Neutrophil (primary cell): ENCODE results near the gene YES1.
"Not testable (repeated sequence)": the region's sequence is repeated elsewhere in the genome, so short reads cannot be mapped to it uniquely, and the experiment has no call there.

Source experiments
- H3K27ac ChIP-seq: fragments of 200-600 bp; sonication (generic); 2 replicates; pipeline ENCODE4 v1.5.1; 2016; ENCODE audit warnings: mild to moderate bottlenecking, moderate library complexity
- H3K27me3 ChIP-seq: fragments of 200-600 bp; sonication (generic); 2 replicates; pipeline ENCODE4 v1.6.0; 2016; ENCODE audit warnings: mild to moderate bottlenecking
- H3K36me3 ChIP-seq: fragments of 200-600 bp; sonication (generic); 2 replicates; pipeline ENCODE4 v1.5.1; 2017
- H3K4me1 ChIP-seq, 2 experiments: fragments of 200-600 bp in 1 of 2; sonication (generic) in 1 of 2; 1 replicate in 1 of 2; 2 replicates in 1 of 2; pipeline versions ENCODE4 v1.5.1 to v1.6.1; 2013 to 2016; ENCODE audit warnings: low read depth in 1 of 2, low read length in 1 of 2, mild to moderate bottlenecking in 1 of 2, moderate library complexity in 1 of 2; ENCODE audit not compliant: control insufficient read depth in 1 of 2, insufficient read depth in 1 of 2
- H3K4me3 ChIP-seq, 2 experiments: fragments of 200-600 bp in 1 of 2; sonication (generic) in 1 of 2; 1 replicate in 1 of 2; 2 replicates in 1 of 2; pipeline ENCODE4 v1.5.1; 2013 to 2016; ENCODE audit warnings: low read depth in 1 of 2, low read length in 1 of 2, mild to moderate bottlenecking in 1 of 2, moderate library complexity in 1 of 2
- H3K9me3 ChIP-seq: fragments of 200-600 bp; sonication (generic); 2 replicates; pipeline ENCODE4 v1.5.1; 2016
- TF ChIP-seq, protein P1 (sequence below): fragments of 200-600 bp; sonication (generic); IDR thresholded peaks from 2 replicates; pipeline ENCODE4 v1.5.1; 2016; ENCODE audit warnings: antibody characterized with exemption

YES1 gene

GRCh38 chr18:813172-814071 lies 1.4 kb upstream of the YES1 start:
- peaks cover 98% of the 10 kb centered on the region for H3K27me3 ChIP-seq
- no peaks in the 10 kb centered on the region for H3K36me3 ChIP-seq
- peak overlapping the region; percentile 33 to 47 for H3K4me3 ChIP-seq
- TF ChIP-seq, protein P1, sequence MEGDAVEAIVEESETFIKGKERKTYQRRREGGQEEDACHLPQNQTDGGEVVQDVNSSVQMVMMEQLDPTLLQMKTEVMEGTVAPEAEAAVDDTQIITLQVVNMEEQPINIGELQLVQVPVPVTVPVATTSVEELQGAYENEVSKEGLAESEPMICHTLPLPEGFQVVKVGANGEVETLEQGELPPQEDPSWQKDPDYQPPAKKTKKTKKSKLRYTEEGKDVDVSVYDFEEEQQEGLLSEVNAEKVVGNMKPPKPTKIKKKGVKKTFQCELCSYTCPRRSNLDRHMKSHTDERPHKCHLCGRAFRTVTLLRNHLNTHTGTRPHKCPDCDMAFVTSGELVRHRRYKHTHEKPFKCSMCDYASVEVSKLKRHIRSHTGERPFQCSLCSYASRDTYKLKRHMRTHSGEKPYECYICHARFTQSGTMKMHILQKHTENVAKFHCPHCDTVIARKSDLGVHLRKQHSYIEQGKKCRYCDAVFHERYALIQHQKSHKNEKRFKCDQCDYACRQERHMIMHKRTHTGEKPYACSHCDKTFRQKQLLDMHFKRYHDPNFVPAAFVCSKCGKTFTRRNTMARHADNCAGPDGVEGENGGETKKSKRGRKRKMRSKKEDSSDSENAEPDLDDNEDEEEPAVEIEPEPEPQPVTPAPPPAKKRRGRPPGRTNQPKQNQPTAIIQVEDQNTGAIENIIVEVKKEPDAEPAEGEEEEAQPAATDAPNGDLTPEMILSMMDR = no peak
- peaks cover 5% of the 10 kb centered on the region for H3K9me3 ChIP-seq
- H3K4me1 ChIP-seq = peaks cover 15 to 35% of the 10 kb centered on the region in 2 experiments
- H3K27ac ChIP-seq = peak overlapping the region; percentile 32

- TF ChIP-seq, protein P1 = no peak
- peaks cover 5% of the 10 kb centered on the region for H3K9me3 ChIP-seq
- peaks cover 15 to 35% of the 10 kb centered on the region in 2 experiments for H3K4me1 ChIP-seq
- peak overlapping the region; percentile 32 for H3K27ac ChIP-seq
- H3K27me3 ChIP-seq = peaks cover 98% of the 10 kb centered on the region
- no peaks in the 10 kb centered on the region for H3K36me3 ChIP-seq
- peak overlapping the region; percentile 33 to 47 for H3K4me3 ChIP-seq
Measured at GRCh38 chr18:812376-813171, 532 bp upstream of the YES1 start.

DNA sequence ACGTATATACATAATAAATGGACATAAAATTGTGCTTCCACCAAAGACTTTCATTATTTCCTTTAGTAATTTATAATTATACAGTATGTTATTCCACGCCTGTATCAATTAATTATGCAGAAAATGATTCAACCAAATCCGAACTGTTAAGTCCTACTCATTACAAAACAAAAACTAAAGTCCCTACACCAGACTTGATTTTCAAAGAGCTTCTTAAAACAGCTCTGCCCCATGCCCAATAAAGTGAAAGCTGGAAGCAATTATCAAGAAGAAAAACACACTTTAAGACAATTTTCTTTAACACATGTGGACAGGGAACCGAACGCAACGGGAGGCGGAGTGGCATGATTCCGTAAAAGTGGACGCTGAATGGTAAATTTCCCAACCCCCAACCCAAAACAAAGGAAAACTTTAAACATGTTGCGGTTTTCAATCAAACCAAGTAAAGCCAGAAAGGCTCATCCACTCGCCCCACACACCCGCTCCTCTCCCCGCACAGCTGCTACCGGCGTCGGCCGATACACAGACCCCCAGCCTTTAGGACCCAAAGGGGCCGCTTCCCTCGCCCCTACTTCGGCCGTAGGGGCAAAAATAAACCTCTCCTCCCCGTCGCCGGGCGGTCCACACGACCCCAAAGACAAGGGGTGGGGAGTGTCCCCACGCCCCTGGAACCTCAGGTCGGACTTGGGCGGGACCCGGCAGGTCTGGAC lies 705 bp downstream of the YES1 start:
- H3K36me3 ChIP-seq = no peaks in the 10 kb centered on the region
- TF ChIP-seq, protein P1 = no peak
- H3K27ac ChIP-seq = no peak overlapping the region
- H3K27me3 ChIP-seq = peaks cover 98% of the 10 kb centered on the region
- H3K4me1 ChIP-seq = peaks cover 15 to 35% of the 10 kb centered on the region in 2 experiments
- H3K4me3 ChIP-seq = peak overlapping the region; percentile 33 to 47
- H3K9me3 ChIP-seq = peaks cover 5% of the 10 kb centered on the region

GRCh38 chr18:809985-810642 lies 1.9 kb downstream of the YES1 start:
- Histone ChIP-seq H3K9me3 (peaks cover 5% of the 10 kb centered on the region), H3K36me3 (no peaks in the 10 kb centered on the region), H3K27ac (no peak overlapping the region), H3K4me3 (no peak overlapping the region), H3K27me3 (peaks cover 98% of the 10 kb centered on the region), H3K4me1 (peaks cover 15 to 35% of the 10 kb centered on the region in 2 experiments)
- TF ChIP-seq, protein P1 = no peak

DNA sequence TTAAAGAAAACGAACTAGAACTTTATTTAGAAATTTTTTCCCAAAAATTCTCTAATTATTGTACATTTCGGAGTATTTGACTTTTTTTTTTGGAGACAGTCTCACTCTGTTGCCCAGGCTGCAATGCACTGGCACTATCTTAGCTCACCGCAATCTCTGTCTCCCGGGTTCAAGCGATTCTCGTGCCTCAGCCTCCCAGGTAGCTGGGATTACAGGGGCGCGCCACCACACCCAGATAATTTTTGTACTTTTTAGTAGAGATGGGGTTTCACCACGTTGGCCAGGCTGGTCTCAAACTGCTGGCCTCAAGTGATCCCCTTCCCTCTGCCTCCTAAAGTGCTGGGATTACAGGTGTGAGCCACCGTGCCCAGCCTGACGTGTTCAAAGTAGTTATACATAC lies 2.8 kb downstream of the YES1 start:
- not testable (repeated sequence) for H3K4me3 ChIP-seq, H3K27ac ChIP-seq, H3K9me3 ChIP-seq, H3K36me3 ChIP-seq
- Histone ChIP-seq H3K27me3 (peaks cover 98% of the 10 kb centered on the region), H3K4me1 (peaks cover 15 to 35% of the 10 kb centered on the region in 2 experiments)
